C4-2B (cell line): Measurements from ENCODE around the gene LGMN.

Source experiments
- CTCF ChIP-seq: fragments of 450-650 bp; conservative IDR thresholded peaks from 2 replicates; pipeline ENCODE4 v1.5.1; 2017; ENCODE audit warnings: mild to moderate bottlenecking
- ZFX ChIP-seq: fragments of 450-650 bp; IDR thresholded peaks from 2 replicates; pipeline ENCODE4 v1.6.1; 2017

GRCh38 chr14:92737206-92737605, 11.2 kb downstream of the LGMN start:
- TF ChIP-seq CTCF (no peak), ZFX (no peak)
